ENCODE data around the gene ATP2A1.

DNA sequence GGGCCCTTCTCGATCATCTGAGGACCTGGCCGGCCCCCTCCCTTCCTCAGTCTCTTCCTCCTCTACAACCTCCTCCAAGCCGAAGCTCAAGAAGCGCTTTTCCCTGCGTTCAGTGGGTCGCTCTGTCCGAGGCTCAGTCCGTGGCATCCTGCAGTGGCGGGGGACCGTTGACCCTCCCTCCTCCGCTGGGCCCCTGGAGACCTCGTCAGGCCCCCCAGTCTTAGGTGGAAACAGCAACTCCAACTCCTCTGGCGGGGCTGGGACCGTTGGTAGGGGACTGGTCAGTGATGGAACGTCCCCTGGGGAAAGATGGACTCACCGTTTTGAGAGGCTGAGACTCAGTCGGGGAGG lies 11.9 kb upstream of the ATP2A1 start:
- TF ChIP-seq, protein P1, sequence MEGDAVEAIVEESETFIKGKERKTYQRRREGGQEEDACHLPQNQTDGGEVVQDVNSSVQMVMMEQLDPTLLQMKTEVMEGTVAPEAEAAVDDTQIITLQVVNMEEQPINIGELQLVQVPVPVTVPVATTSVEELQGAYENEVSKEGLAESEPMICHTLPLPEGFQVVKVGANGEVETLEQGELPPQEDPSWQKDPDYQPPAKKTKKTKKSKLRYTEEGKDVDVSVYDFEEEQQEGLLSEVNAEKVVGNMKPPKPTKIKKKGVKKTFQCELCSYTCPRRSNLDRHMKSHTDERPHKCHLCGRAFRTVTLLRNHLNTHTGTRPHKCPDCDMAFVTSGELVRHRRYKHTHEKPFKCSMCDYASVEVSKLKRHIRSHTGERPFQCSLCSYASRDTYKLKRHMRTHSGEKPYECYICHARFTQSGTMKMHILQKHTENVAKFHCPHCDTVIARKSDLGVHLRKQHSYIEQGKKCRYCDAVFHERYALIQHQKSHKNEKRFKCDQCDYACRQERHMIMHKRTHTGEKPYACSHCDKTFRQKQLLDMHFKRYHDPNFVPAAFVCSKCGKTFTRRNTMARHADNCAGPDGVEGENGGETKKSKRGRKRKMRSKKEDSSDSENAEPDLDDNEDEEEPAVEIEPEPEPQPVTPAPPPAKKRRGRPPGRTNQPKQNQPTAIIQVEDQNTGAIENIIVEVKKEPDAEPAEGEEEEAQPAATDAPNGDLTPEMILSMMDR (conservative IDR thresholded peaks at IDR 0.05): no peak
- no peak for TF ChIP-seq EZH2 (IDR thresholded peaks at IDR 0.05; ENCODE audit: low read depth)
